GM18951 (cell line): ENCODE results near the gene PHF21A.

Experiments used
- POLR2A ChIP-seq: IDR thresholded peaks from 4 replicates; pipeline ENCODE4 v1.6.1; 2011; ENCODE audit warnings: mild to moderate bottlenecking; ENCODE audit not compliant: insufficient read length, insufficient read depth; ENCODE audit errors: extremely low read depth
- in situ Hi-C: fragments of 300-500 bp; cut with MboI; formaldehyde crosslinking; loops from one replicate; pipeline ENCODE4 v1.12.0; 2022; ENCODE audit warnings: low sequenced_read_pairs, mixed read lengths, inconsistent platforms; ENCODE audit not compliant: unreplicated experiment

The PHF21A gene

GRCh38 chr11:45949992-45950407, 171.3 kb downstream of the PHF21A start:
- TF ChIP-seq POLR2A = no peak
- in situ Hi-C loops = no loop called here

GRCh38 chr11:45948356-45948755, 172.9 kb downstream of the PHF21A start:
- in situ Hi-C loops = no loop called here
- TF ChIP-seq POLR2A = no peak

- no peak for TF ChIP-seq POLR2A
- in situ Hi-C loops = no loop called here
Measured at GRCh38 chr11:45947885-45948284, 173.4 kb downstream of the PHF21A start.

- no peak for TF ChIP-seq POLR2A
- in situ Hi-C loops = no loop called here
Measured at GRCh38 chr11:45945397-45945999, 175.8 kb downstream of the PHF21A start.

- in situ Hi-C loops = no loop called here
- TF ChIP-seq POLR2A = no peak
Measured at GRCh38 chr11:45942381-45942780, 178.9 kb downstream of the PHF21A start.

- no peak for TF ChIP-seq POLR2A
- in situ Hi-C loops = no loop called here
Measured at GRCh38 chr11:45941285-45941684, 180.0 kb downstream of the PHF21A start.

GRCh38 chr11:45939836-45940235, 181.4 kb downstream of the PHF21A start:
- no peak for TF ChIP-seq POLR2A
- in situ Hi-C loops = no loop called here

- in situ Hi-C loops = no loop called here
- no peak for TF ChIP-seq POLR2A
Measured at GRCh38 chr11:45937916-45938315, 183.3 kb downstream of the PHF21A start.

- in situ Hi-C loops = no loop called here
- TF ChIP-seq POLR2A = no peak
Measured at GRCh38 chr11:45936511-45937054, 184.7 kb downstream of the PHF21A start.

- TF ChIP-seq POLR2A = no peak
Measured at GRCh38 chr11:45935349-45936064, 185.7 kb downstream of the PHF21A start.

GRCh38 chr11:45934580-45935318, 186.5 kb downstream of the PHF21A start:
- in situ Hi-C loops = no loop called here
- TF ChIP-seq POLR2A = no peak

More at GRCh38 chr11:45935349-45936064, 185.7 kb downstream of the PHF21A start:
- in situ Hi-C loops = no loop called here

- in situ Hi-C loops = no loop called here
Measured at GRCh38 chr11:45933846-45934579, 187.2 kb downstream of the PHF21A start.

More at GRCh38 chr11:45933846-45934579, 187.2 kb downstream of the PHF21A start:
- no peak for TF ChIP-seq POLR2A
